DND-41 (cell line): Measurements from ENCODE around the gene NUDT19.

Source experiments
- CTCF ChIP-seq: IDR thresholded peaks from 2 replicates; pipeline ENCODE4 v1.5.1; 2012; ENCODE audit warnings: borderline replicate concordance, low read length, moderate library complexity, mild to moderate bottlenecking; ENCODE audit not compliant: poor library complexity, severe bottlenecking; ENCODE audit errors: extremely low read depth
- EZH2 ChIP-seq: IDR thresholded peaks from 3 replicates; pipeline ENCODE4 v1.6.1; 2012; ENCODE audit warnings: borderline replicate concordance, low read depth, mild to moderate bottlenecking, moderate library complexity, low read length, inconsistent platforms; ENCODE audit not compliant: severe bottlenecking

- TF ChIP-seq CTCF: no peak
- TF ChIP-seq EZH2: no peak
Observed at GRCh38 chr19:32687681-32688080, 3.9 kb upstream of the NUDT19 start.
